ENCODE data around the gene GABARAP.

The GABARAP gene

DNA sequence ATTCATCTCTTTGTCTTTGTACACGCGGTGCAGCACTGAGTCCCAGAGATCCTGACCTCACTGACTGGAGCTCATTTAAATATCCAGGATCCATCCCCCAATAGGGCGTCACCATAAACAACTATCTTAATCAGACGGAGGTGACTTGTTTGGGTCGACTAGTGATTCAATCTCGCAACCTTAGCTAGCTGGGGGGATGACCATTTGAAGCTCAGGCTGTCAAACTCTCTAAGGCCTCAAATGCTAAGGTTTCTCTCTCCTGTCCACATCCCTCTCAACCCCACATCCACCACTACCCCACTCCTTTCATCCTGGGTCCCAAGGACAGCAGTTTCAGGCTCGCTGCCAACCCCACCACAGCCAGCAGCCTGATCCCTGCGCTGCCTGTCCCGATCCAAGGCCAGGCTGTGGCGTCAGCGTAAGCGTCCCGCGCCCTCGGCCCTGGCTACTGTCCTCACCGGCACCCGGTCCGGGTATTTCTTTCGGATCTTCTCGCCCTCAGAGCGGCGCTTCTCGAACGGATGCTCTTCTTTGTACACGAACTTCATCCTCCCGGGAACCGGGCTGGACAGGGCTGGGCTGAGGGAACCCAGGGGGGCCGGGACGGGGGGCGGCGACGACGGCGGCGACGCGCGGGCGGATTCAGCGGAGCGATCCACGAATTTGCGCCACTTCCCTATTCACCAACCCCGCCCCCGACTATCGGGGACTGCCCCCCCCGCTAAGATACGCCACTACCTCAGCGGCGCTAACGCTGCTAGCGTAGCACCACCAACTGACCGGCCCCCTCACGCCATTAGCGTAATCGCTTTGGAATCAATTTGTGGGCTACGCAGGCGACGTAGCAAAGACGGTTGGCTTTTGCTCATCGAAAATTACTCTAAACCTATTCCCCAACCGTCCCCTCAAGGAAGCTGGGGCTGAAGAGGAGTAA is at the start of gene GABARAP:
Gene GABARAP (minus strand): TSS at position 667 of the 934 bp plus-strand sequence. CDS start 119 bp downstream, at position 548.
- DNase-seq (ENCODE audit: low read depth), result peak; percentile 86

DNA sequence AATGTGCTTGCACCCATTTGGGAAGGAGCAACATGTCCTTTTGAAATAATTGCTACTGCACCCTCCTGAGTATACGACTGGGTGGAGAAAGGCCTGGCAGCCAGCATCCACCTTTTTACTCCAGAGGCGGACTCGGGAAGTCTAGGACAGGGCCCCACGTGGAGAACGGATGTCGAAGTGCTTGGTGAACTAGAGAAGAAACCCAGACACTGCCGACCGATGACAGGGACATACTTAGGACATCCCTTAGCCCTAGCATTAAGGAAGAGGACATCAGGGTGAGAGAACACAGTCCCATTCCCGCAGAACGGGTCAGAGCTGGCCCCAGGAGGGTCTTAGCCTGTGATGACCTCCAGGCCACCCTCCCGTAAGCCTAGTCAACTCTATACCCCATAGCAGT is 48.4 kb upstream of the GABARAP start:
- DNase-seq (ENCODE audit: low read depth), result no peak

DNA sequence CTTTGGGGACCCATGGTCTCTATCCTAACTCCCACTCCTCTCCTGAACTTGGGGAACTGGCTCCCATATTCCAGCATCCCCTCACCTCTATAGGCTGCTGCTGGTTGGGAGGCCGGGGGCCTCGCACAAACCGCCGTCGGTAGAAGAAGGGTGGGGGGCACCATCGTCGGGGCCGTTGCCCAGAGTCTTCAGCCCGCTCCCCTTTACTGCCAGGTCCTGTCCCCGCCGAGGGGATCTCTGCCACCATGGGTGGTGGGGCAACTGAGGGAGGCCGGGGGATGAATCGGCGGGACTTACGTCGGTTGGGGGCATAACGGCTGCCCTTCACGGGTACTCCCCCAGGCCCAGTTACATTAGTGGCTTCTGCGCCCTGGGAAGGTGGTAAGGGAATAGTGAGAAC is 47.9 kb upstream of the GABARAP start:
- DNase-seq (ENCODE audit: low read depth), result no peak

DNA sequence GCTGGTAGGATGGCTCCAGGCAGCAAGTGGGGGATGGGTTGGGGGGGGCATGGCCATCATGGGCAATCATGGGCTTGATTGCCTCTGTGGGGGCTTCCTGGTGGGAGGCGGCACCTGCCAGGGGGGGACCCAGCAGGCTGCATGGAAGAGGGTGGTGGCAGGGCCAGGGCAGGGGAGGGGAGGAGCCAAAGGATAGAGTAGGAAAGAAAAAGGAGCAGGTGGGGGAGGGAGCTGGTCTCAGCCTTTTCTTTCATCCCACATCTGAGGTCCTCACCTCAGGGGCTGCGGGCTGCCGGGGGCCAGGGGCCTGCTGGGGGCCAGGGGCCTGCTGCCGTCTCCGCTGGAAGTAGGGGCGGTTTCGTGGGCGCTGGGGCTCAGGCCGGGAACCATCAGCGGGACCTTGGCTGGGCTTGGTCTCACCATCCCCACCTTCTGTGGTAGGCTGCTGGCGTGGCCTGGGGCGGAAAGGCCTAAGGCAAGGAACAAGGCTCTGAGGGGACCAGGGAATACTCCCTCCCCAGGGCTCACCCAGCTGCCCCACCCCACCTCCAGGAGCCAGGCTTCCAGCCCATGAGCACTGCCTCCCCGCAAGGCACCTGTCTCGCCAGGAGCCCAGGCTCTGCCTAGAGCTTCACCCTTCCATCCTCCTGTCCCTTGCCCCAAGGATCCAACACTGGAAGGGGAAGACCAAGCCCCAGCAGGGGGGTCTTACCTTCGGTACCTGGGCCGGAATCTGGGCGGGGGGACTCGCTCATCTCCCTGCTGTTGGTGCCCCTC is 47.2 kb upstream of the GABARAP start:
- no peak for DNase-seq (ENCODE audit: low read depth)

DNA sequence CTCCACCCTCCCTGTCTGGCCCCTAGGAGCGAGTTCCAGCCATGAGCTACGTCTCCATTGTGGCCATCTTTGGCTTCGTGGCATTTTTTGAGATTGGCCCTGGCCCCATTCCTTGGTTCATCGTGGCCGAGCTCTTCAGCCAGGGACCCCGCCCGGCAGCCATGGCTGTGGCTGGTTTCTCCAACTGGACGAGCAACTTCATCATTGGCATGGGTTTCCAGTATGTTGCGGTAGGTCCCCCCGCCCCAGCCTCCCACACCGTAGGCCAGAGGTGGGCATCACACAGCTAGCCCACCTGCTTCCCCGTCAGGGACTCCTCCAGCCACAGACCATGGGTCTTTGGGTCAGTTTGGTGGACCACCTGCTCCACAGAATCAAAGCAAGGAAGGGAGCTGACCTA is 43.4 kb upstream of the GABARAP start:
- DNase-seq (ENCODE audit: low read depth), result no peak

DNA sequence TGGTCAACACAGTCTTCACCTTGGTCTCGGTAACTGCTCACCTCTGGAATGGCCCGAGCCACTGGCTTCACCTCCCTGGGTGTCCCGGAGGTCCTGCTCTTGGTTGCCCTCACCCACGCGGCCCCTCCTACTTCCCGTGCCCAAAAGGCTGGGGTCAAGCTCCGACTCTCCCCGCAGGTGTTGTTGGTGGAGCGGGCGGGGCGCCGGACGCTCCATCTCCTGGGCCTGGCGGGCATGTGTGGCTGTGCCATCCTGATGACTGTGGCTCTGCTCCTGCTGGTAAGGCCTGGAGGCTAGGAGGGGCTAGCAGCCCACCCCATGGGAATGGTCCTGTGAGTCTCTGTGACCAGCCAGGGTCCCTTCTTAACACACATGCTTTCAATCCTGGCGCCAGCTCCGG is 42.7 kb upstream of the GABARAP start:
- DNase-seq (ENCODE audit: low read depth), result no peak

DNA sequence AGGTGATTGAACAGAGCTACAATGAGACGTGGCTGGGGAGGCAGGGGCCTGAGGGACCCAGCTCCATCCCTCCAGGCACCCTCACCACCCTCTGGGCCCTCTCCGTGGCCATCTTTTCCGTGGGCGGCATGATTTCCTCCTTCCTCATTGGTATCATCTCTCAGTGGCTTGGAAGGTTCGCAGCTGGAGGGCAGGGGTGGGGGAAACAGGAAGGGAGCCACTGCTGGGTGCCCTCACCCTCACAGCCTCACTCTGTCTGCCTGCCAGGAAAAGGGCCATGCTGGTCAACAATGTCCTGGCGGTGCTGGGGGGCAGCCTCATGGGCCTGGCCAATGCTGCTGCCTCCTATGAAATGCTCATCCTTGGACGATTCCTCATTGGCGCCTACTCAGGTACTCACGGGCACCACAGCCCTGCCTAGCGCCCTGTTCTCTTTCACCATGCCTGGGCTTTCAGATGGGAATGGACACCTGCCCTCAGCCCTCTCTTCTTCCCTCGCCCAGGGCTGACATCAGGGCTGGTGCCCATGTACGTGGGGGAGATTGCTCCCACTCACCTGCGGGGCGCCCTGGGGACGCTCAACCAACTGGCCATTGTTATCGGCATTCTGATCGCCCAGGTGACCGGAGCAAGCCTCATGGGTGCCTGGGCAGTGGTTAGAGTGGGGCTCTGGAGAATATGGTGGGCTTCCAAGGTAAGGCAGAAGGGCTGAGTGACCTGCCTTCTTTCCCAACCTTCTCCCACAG is 41.4 kb upstream of the GABARAP start:
- no peak for DNase-seq (ENCODE audit: low read depth)

DNA sequence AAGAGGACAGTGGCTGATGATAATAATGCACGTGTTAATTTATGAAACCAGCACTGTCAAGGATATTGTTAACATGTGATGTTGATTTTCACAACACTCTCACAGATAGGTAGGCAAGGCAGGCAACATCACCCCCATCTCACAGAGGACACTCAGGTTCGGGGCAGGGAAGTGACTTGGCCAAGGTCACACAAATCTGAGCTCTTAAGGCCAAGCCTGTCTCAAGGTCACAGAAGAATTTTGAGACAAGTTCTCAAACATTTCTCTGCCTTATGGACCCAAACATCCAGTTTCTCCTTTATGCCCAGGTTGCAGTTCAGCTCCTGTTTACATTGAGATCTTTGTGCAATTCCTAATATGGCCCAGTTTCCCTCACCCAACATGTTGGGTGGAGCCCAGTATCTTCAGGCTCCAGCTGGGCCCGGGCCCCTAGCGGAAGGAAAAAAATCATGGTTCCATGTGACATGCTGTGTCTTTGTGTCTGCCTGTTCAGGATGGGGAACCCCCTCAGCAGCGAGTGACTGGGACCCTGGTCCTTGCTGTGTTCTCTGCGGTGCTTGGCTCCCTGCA is 40.6 kb upstream of the GABARAP start:
- no peak for DNase-seq (ENCODE audit: low read depth)

DNA sequence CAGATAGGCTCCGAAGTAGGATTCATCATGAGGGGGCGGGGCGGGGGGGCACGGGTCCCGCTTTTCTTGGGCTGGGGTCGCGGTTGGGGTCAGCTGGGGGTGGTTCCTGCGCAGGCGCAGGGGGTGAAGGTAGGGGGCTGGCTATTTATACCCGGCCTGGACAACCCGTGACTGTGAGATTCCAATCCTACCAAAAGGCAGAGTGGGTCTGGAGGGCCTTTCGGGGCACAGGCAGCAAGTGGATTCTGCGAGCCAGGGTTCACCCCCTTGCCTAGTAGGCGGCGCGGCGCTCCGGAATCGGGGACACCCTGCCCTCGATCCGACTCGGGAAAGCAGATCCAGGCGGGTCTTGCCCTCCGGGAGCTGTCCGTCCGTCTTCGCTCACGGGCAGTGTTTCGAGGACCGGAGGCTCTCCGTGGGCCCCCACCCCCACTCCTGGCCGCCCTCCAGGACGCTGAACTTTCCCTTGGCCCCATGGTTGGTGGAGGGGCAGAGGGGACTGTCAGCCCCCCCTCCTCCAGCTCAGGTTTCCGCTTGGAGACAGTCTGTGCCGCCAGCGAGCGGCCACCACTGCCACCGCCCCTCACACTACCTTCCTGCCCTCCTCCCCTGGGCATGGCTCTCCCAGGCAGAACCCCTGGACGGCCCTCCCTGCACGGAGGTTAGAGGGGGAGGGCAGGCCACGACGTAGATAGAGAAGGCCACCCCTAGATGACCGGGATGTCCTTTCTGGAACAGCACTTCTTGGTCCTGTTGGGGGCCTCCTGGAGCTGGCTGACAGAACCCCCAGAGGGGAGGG is 39.9 kb upstream of the GABARAP start:
- DNase-seq (ENCODE audit: low read depth), result no peak

DNA sequence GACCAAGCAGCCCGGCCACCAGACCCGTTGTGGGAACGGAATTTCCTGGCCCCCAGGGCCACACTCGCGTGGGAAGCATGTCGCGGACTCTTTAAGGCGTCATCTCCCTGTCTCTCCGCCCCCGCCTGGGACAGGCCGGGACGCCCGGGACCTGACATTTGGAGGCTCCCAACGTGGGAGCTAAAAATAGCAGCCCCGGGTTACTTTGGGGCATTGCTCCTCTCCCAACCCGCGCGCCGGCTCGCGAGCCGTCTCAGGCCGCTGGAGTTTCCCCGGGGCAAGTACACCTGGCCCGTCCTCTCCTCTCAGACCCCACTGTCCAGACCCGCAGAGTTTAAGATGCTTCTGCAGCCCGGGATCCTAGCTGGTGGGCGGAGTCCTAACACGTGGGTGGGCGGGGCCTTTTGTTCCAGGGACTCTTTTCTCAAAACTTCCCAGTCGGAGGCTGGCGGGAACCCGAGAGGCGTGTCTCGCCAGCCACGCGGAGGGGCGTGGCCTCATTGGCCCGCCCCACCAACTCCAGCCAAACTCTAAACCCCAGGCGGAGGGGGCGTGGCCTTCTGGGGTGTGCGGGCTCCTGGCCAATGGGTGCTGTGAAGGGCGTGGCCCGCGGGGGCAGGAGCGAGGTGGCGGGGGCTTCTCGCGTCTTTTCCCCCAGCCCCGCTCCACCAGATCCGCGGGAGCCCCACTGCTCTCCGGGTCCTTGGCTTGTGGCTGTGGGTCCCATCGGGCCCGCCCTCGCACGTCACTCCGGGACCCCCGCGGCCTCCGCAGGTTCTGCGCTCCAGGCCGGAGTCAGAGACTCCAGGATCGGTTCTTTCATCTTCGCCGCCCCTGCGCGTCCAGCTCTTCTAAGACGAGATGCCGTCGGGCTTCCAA is 39.1 kb upstream of the GABARAP start, which contains the start of gene SLC2A4:
Gene SLC2A4 (plus strand): TSS at position 645 of the 879 bp plus-strand sequence. CDS start 217 bp downstream, at position 862.
- peak; percentile 77 for DNase-seq (ENCODE audit: low read depth)

DNA sequence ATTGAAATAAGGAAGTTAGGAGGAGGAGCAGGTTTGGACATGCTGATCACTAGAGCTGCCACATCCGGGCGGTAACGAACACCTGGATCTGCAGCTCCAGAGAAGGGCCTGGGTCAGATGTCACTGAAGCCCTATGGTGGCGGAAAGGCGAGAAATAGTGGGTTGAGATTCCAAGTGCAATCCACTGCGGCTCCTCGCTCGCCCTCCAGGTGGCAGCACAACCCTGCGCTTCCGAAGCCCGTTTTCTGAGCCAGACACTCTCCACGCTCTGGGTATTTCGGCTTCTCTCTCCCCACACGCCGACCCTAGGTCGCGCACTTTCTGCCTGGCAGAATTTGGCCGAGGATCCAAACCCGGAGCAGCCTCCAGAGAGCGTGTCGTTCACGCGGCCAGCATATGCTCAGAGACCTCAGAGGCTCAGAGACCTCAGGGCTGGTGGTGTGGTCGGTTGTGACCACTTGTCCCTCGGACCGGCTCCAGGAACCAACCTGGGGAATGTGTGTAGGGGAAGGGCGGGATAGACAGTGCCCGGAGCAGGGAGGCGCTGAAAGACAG is 38.3 kb upstream of the GABARAP start:
- peak; percentile 69 for DNase-seq (ENCODE audit: low read depth)

DNA sequence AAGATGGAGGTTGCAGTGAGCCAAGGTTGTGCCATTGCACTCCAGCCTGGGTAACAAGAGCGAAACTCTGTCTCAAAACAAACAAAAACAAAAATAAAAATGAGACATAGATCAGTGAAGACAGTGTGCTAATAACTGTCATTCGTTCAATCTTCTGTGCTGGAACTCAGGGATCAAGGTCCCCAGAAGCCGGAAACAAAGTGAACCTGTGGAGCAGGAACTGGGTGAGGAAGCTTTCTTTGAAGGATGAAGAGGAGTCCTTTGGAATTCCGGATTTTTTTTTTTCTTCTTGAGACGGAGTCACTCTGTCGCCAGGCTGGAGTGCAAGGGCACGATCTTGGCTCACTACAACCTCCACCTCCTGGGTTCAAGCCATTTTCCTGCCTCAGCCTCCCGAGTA is 37.2 kb upstream of the GABARAP start:
- no peak for DNase-seq (ENCODE audit: low read depth)

DNA sequence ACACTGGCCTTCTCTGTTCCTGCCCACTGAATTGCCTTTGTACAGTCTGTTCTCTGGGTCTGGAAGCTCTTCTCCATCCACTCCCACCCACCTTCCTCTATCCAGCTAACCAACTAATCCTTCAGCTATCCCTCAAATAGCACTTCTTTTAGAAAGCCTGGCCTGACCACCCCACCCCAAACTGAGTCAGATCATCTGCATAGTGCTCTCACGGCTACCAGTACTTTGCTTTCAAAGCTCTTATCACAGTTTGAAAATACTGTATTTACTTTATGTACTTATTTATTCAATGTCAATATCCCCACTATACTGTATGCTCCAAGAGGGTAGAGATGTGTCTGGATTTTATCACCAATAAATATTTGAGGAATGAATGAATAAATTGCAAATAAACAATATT is 24.5 kb upstream of the GABARAP start:
- DNase-seq (ENCODE audit: low read depth), result no peak

DNA sequence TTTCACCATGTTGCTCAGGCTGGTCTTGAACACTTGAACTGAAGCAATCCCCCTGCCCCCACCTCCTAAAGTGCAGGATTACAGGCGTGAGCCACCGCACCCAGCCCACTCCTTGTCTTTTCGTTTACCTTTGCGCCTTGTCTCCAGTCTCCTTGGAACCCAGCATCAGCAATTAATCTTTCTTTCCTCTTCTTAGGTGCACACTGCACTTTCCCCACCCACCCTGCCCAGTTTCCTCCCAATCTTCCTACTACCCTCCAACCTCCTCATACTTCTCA is 21.5 kb upstream of the GABARAP start:
- DNase-seq (ENCODE audit: low read depth), result no peak

DNA sequence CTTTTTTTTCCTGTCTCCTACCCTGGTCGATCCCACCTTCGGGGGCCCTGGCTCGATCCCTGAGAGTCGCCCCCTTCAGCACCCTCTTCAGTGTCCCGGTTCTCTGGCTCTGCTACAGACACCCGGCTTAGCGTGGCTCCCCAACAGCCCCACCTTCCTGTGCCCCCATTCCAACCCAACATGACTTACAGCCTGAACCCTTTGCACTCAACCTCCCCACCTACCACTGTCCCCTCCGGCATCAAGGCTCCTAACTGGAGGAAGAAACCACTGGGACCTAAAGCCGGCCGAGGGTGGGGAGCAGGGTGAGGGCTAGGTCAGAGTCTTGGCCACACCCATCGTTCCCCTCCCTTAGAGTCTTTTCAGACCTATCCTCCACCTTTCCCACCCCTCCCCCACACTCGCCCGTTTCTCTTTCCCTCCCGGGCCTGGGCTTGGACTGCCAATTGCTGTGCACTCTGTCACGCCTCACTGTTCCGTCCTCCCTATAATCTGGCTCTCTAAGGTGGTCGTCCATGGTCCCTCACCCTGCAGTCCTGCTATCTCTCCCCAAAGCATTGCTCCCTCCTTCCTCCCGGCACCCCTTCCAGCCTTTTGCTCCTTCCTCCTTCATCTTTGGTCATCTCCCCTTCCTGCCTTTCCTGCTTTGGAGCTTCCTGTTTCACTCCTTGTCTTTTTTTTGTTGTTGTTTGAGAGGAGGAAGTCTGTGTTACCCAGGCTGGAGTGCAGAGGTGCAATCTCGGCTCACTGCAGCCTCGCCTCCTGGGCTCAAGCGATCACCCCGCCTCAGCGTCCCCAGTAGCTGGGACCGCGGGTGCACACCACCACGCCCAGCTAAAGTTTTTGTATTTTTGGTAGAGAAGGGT is 20.9 kb upstream of the GABARAP start:
- DNase-seq (ENCODE audit: low read depth), result no peak

DNA sequence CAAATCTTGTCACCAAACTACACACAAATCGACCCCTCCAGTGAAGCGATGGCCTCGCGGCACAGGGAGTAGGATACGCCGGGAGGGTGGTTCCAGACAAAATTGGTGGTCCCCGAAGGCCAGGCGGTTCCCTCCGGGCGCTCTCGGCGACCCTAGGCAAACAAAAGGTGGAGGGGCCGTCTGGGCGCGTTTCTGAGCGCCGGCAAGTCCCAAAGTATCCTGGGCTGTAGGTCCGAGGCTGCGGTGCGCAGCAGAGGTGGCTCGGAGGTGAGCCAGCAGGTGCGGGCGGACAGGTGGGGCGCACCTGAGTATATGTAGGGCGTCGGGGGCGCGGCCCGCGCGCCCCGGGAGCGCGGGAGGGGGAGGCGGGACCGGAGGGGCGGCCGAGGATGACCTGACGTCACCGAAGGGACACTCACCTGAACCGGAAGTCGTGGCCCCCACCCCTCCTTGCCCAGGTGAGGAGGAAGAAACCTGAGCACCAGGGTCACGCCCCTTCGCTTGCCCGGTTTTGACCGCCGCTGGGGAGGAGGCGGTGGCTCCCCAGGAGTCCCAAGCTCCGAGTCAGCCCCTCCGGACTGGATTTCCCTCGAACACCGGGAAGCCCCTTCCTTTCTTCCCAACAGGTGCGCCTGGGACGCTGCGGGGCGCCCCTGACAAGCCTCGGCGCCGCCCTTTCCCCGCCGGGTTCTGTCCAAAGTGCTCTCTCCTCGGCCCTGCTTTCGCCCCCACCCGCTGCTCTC is 20.1 kb upstream of the GABARAP start, which contains the start of gene CLDN7:
Gene CLDN7 (minus strand): TSS at position 287 of the 743 bp plus-strand sequence. CDS start 435 bp downstream, outside the sequence.
- DNase-seq (ENCODE audit: low read depth), result no peak

DNA sequence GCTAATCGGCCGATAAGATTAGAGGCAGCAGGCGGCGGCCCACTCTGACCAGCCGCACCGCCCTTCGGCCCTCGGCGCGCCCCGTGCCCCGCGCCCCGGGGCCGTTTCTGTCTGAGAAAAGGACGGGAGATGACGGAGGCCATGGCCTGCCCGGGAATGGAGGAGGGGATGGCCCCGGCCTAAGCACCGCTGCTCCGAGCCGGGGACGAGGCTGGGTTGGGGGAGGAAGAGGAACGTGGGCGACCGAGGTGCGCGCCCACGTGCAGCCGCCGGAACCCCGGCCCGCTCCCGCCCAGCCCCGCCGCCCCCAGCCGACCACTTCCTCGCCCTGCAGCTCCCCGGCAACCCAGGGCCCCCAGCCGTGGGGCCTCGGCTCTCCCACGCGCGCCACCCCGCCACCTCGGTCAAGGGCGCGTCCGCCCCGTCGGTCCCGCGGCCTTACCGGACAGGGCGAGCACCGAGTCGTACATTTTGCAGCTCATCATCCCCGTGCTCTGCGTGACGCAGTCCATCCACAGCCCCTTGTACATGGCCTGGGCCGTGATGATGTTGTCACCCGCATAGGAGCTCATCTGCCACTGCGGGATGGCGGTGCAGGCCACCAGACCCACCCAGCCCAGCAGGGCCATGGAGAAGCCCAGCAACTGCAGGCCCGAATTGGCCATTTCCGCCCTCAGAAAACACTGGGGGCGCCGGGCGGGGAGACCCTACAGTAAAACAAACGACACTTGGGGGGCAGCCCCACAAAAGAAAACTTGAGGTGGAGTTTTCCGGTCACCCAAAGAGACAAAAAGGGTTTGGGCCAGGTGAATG is 19.3 kb upstream of the GABARAP start:
- DNase-seq (ENCODE audit: low read depth), result no peak
